A549 (cell line): Measurements from ENCODE around the gene LRRC7.

ENCODE experiments used
- CEBPB ChIP-seq, 2 experiments: fragments of >200 bp in 1 of 2; sonication (Bioruptor Twin) in 1 of 2; formaldehyde crosslinking in 1 of 2; IDR thresholded peaks; 2 replicates each; pipeline ENCODE4 v1.6.1; 2012 to 2016
- CTCF ChIP-seq: fragments of >200 bp; sonication (Bioruptor Twin); formaldehyde crosslinking; IDR thresholded peaks from 3 replicates; pipeline ENCODE4 v1.5.1; 2016
- EP300 ChIP-seq, 2 experiments: fragments of >200 bp; sonication (Bioruptor Twin); formaldehyde crosslinking; IDR thresholded peaks; 2 replicates in 1 of 2; 3 replicates in 1 of 2; pipeline ENCODE4 v1.6.1; 2016 to 2017
- MYC ChIP-seq: IDR thresholded peaks from 2 replicates; pipeline ENCODE4 v1.6.1; 2012; ENCODE audit warnings: mild to moderate bottlenecking, inconsistent platforms, low read length, improper control_type of control experiment, borderline replicate concordance
- NR3C1 ChIP-seq: fragments of >200 bp; sonication (Bioruptor Twin); formaldehyde crosslinking; IDR thresholded peaks from 3 replicates; pipeline ENCODE4 v1.6.1; 2017
- POLR2A ChIP-seq: IDR thresholded peaks from 2 replicates; pipeline ENCODE4 v1.6.1; 2012; ENCODE audit warnings: mild to moderate bottlenecking, low read length
- TF ChIP-seq, protein P1 (sequence below): fragments of 150-350 bp; IDR thresholded peaks from 2 replicates; pipeline ENCODE4 v1.6.1; 2014; ENCODE audit warnings: low read depth, mild to moderate bottlenecking, low read length
- TF ChIP-seq, protein P2 (sequence below): fragments of 200-600 bp; sonication (generic); IDR thresholded peaks from 2 replicates; pipeline ENCODE4 v1.6.1; 2016; ENCODE audit warnings: antibody characterized with exemption, mild to moderate bottlenecking, moderate library complexity

- TF ChIP-seq EP300 (IDR thresholded peaks at IDR 0.05) (no peak), POLR2A (no peak), CTCF (no peak), CEBPB (IDR thresholded peaks at IDR 0.05) (no peak), MYC (no peak), NR3C1 (no peak)
- TF ChIP-seq, protein P1, sequence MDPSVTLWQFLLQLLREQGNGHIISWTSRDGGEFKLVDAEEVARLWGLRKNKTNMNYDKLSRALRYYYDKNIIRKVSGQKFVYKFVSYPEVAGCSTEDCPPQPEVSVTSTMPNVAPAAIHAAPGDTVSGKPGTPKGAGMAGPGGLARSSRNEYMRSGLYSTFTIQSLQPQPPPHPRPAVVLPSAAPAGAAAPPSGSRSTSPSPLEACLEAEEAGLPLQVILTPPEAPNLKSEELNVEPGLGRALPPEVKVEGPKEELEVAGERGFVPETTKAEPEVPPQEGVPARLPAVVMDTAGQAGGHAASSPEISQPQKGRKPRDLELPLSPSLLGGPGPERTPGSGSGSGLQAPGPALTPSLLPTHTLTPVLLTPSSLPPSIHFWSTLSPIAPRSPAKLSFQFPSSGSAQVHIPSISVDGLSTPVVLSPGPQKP, result no peak
- TF ChIP-seq, protein P2, sequence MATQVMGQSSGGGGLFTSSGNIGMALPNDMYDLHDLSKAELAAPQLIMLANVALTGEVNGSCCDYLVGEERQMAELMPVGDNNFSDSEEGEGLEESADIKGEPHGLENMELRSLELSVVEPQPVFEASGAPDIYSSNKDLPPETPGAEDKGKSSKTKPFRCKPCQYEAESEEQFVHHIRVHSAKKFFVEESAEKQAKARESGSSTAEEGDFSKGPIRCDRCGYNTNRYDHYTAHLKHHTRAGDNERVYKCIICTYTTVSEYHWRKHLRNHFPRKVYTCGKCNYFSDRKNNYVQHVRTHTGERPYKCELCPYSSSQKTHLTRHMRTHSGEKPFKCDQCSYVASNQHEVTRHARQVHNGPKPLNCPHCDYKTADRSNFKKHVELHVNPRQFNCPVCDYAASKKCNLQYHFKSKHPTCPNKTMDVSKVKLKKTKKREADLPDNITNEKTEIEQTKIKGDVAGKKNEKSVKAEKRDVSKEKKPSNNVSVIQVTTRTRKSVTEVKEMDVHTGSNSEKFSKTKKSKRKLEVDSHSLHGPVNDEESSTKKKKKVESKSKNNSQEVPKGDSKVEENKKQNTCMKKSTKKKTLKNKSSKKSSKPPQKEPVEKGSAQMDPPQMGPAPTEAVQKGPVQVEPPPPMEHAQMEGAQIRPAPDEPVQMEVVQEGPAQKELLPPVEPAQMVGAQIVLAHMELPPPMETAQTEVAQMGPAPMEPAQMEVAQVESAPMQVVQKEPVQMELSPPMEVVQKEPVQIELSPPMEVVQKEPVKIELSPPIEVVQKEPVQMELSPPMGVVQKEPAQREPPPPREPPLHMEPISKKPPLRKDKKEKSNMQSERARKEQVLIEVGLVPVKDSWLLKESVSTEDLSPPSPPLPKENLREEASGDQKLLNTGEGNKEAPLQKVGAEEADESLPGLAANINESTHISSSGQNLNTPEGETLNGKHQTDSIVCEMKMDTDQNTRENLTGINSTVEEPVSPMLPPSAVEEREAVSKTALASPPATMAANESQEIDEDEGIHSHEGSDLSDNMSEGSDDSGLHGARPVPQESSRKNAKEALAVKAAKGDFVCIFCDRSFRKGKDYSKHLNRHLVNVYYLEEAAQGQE, result no peak
These were observed 260.0 kb downstream of the LRRC7 start for GRCh38 chr1:69827732-69828131.
